Right cardiac atrium (tissue), 5 donors: ENCODE results near the gene PIN1. TPM values are rescaled to one million over a fixed set of nuclear protein-coding genes. Genes with fewer than 3 reads are reported as not detected.
"Not testable (repeated sequence)": the region's sequence is repeated elsewhere in the genome, so short reads cannot be mapped to it uniquely, and the experiment has no call there.

Experiments used
- ATAC-seq, 2 donors: fragments of 200-7000 bp; cut with Tn5 transposase; one replicate each; pipeline versions ENCODE4 v1.8.0 to v1.9.1; 2020; ENCODE audit warnings: moderate library complexity in 2 of 2, mild to moderate bottlenecking in 1 of 2
- DNase-seq, 3 donors: peaks; one replicate each; pipeline ENCODE4 v3.0.0-alpha.2; 2020
- H3K27ac ChIP-seq: one replicate; pipeline ENCODE4 v1.5.1; 2013; ENCODE audit warnings: mild to moderate bottlenecking, low read length, control low read depth, moderate library complexity
- H3K27me3 ChIP-seq: one replicate; pipeline ENCODE4 v1.6.1; 2013; ENCODE audit not compliant: control insufficient read depth, insufficient read depth
- H3K4me1 ChIP-seq: one replicate; pipeline ENCODE4 v1.6.1; 2013; ENCODE audit warnings: low read length; ENCODE audit not compliant: control insufficient read depth, insufficient read depth
- H3K4me3 ChIP-seq: one replicate; pipeline ENCODE4 v1.5.1; 2013; ENCODE audit warnings: low read length, control low read depth
- H3K9me3 ChIP-seq: one replicate; pipeline ENCODE4 v1.6.1; 2013; ENCODE audit warnings: low read length; ENCODE audit not compliant: control insufficient read depth
- WGBS: extraction: QIAGEN DNeasy Blood & Tissue Kit; methylation state at CpG from one replicate; pipeline ENCODE4 v1.1.7; 2013; 5-methylcytosine and 5-hydroxymethylcytosine counted together
- intact Hi-C, 4 donors: fragments of 100-400 bp; cut with DNase I; formaldehyde crosslinking; loops; one replicate each; pipeline versions ENCODE4 v1.11.0 to v1.14.0; 2022 to 2023
- polyA plus RNA-seq: library from polyadenylated mRNA; stranded (reverse); fragments of 200-250 nt; gene quantifications from one replicate; pipeline ENCODE4 v1.2.3, GENCODE V29; 2013
- total RNA-seq, 4 donors: library from RNA; stranded (reverse); fragmentation: NEBNext Ultra II Directional; extraction: Animal tissue kit (Norgen Biotek cat#: 25700); gene quantifications; one replicate each; pipeline ENCODE4 v1.2.1, GENCODE V29; 2021
- donor health status: healthy with polysubstance abuse.
- donor health status: DM: no; HTN: yes; CAD: no.
- donor health status: DM: no; HTN: no; CAD: no.
- donor health status: DM: no; HTN: yes; CAD: no; lungs with severe emphysema.
- donor health status: DM: yes; HTN: yes; CAD: no.

Gene PIN1
- total and polyA plus RNA-seq, 5 donors = 81.9 to 113 (median 92.5) TPM

DNA sequence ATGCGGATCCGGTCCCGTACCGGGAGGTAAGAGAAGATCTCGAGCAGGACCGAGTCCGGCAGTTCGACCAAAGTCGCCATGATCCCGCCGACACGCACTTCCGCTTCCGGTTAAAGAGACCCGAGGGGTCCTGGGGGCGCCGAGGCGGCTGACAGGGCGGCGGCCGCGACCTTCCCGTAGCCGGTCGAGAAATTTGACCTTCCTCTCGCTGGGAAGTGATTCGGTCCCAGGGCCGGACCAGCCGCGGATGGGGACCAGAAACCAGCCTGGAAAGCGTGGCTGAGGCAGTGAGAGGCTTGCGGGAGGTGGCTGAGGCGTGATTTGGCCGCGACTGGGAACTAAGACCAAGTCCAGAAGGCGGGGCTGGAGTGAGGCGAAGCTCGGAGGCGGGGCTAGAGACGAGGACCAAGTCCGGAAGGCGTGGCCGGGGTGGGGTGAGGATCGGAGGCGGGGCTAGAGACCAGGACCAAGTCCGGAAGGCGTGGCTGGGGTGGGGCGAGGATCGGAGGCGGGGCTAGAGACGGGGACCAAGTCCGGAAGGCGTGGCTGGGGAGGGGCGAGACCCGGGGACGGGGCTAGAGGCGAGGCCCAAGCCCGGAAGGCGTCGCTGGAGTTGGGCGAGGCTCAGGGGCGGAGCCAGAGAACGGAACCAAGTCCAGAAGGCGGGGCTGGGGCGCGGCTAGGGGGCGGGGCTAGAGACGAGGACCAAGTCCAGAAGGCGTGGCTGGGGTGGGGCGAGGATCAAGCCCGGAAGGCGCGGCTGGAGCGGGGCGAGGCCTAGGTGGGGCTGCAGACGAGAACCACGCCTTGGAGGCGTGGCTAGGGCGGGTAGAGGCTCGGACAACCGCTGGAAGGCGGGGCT is 16.2 kb upstream of the PIN1 start, which contains the start of gene FBXL12:
TSS of gene FBXL12 (minus strand) at position 346 of the 862 bp plus-strand sequence. CDS start at position 80, 266 bp downstream.
- Histone ChIP-seq H3K27me3 (no peaks in the 10 kb centered on the region), H3K9me3 (no peaks in the 10 kb centered on the region), H3K4me1 (peaks cover 2% of the 10 kb centered on the region), H3K4me3 (peak within 1 kb of the TSS; percentile 51), H3K27ac (peak within 1 kb of the TSS; percentile 91)
- peak; percentile 100 for DNase-seq
- ATAC-seq = peak; percentile 97
- WGBS = under 1% methylated on average over 82 of the region's 82 CpGs
- intact Hi-C loops = no loop called here

DNA sequence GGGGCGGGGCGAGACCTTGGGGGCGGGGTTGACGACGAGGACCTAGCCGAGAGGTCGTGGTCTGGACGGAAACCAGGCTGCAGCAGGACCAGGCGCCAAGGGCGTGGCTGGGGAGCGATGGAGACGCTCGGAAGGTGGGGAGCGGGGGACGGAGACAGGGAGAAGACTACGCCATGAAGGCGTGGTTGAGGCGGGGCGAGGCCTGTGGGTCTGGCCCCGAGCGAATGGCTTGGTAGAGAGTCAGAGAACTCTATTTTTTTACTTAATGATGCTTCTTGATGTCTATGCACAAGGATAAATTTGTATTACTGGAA is 15.6 kb upstream of the PIN1 start:
- no peaks in the 10 kb centered on the region for H3K27me3 ChIP-seq
- no peaks in the 10 kb centered on the region for H3K9me3 ChIP-seq
- DNase-seq (no peak), ATAC-seq (no peak)
- peaks cover 2% of the 10 kb centered on the region for H3K4me1 ChIP-seq
- H3K27ac ChIP-seq = peak overlapping the region; percentile 73
- 0% methylated on average over 21 of the region's 21 CpGs for WGBS
- intact Hi-C loops = no loop called here
- peak overlapping the region; percentile 25 for H3K4me3 ChIP-seq

DNA sequence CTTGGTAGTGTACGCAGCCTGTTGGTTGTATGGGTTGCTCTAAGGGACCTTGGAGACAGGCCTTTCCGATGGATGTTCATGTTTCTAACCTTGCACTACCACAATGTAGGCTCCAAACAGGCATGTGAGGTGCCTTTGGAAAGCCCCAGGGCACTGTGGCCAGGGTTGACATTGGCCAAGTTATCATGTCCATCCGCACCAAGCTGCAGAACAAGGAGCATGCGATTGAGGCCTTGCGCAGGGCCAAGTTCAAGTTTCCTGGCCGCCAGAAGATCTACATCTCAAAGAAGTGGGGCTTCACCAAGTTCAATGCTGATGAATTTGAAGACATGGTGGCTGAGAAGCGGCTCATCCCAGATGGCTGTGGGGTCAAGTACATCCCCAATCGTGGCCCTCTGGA is 15.1 kb upstream of the PIN1 start:
- H3K9me3 ChIP-seq, H3K4me3 ChIP-seq, H3K27me3 ChIP-seq, H3K4me1 ChIP-seq, intact Hi-C loops, ATAC-seq: not testable (repeated sequence)
- peak in 1 of 3 donors; percentile 65 for DNase-seq
- 93% methylated on average over 8 of the region's 8 CpGs for WGBS
- peak overlapping the region; percentile 73 for H3K27ac ChIP-seq

DNA sequence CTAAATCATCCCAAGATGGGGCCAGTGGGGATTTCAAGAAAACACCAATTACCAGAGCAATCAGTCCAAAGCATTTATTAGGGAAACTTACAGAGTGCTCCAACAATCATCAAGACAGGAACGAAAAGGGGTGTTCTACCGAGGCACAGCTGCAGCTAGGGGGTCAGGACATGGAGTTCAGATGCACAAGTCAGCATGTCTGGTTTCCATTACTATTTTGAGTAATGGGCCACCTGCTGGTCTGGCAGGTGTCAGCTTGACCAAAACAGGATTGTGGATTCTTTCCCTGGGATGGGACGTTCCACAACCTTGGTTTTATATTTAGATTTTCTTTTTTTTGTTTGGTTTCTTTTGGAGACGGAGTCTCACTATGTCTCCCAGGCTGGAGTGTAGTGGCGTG is 11.3 kb upstream of the PIN1 start:
- no peaks in the 10 kb centered on the region for H3K9me3 ChIP-seq
- H3K4me3 ChIP-seq = no peak overlapping the region
- DNase-seq (no peak), ATAC-seq (no peak)
- WGBS = 88% methylated on average over 5 of the region's 5 CpGs
- H3K27ac ChIP-seq = no peak overlapping the region
- no peaks in the 10 kb centered on the region for H3K27me3 ChIP-seq
- peaks cover 2% of the 10 kb centered on the region for H3K4me1 ChIP-seq
- intact Hi-C loops = no loop called here

DNA sequence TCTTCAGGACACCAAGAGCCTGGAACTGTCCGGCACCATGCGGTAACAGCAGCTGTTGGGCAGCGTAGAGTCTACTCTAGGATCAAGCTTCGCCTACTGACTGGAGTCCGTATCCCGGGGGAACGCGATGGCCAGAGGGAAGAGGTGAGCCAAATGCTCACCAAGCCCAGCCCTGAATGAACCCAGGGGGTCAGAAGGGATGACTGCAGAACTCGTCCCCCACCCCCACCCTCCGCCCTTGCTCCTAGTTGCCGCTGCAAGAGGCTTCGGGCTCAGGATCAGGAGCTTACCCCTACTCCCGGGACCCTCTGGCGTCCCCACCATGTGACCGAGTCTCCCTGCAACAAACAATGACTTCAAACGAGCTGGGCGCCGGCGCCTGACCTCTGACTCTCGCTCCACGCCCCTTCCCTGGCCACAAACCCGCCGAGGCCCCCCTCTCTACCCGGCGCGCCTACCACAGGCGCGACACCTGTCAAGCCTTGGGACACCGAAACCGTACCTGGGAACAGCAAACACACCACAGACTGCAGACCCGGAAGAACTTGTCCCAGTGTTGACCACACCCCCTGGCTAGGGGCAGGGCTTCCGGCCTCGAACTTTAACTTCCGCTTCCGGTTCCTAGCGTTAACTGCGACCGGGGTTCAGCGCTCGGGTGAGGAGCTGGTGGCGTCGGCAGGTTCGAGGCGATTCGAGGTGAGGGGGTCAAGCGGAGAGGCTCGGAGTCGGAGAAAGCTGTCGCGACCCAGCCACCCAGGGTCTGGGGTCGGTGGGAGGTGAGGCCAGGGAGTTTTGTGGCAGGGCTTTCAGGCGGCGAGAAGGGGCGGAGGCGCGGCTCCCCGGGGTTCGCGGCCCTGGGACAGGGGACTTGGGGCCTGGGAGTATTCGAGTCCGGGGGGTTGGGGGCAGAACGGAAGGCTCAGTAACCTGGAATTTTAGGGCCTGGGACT is 7.6 kb upstream of the PIN1 start, which contains the start of gene UBL5:
TSS of gene UBL5 (plus strand) at position 630 of the 950 bp plus-strand sequence. CDS start 420 bp downstream, outside the sequence.
- H3K9me3 ChIP-seq = no peaks in the 10 kb centered on the region
- under 1% methylated on average over 62 of the region's 62 CpGs for WGBS
- peak; percentile 85 to 95 (median 92) for DNase-seq
- H3K4me1 ChIP-seq = peaks cover 2% of the 10 kb centered on the region
- peak within 1 kb of the TSS; percentile 16 for H3K27ac ChIP-seq
- ATAC-seq = peak; percentile 95 to 97
- no peaks in the 10 kb centered on the region for H3K27me3 ChIP-seq
- H3K4me3 ChIP-seq = peak within 1 kb of the TSS; percentile 56
- intact Hi-C loops = no loop called here

DNA sequence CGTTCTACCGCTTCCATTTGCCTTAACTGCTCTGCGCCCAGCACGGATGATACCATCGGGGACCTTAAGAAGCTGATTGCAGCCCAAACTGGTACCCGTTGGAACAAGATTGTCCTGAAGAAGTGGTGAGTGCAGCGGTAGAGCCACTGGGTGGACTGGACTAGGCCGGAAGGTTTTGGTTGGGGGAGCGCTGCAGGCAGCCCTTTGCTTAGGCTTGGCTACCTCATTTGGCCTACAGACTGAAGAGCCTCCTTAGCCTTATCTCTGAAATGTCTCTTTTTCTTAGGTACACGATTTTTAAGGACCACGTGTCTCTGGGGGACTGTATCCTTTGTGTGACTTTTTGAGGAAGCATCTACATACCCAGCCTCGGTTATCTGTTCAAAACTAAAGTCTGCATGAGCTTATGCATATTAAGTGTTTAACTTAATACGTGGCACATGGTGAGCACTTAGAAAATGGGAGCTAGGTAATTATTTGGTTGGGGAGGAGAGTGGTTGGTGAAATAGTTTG is 6.5 kb upstream of the PIN1 start:
- H3K4me1 ChIP-seq = peaks cover 2% of the 10 kb centered on the region
- no peak for ATAC-seq
- H3K27me3 ChIP-seq = no peaks in the 10 kb centered on the region
- H3K27ac ChIP-seq = no peak overlapping the region
- 27% methylated on average over 13 of the region's 13 CpGs for WGBS
- peak overlapping the region; percentile 56 for H3K4me3 ChIP-seq
- intact Hi-C loops = no loop called here
- no peaks in the 10 kb centered on the region for H3K9me3 ChIP-seq
- DNase-seq = no peak

DNA sequence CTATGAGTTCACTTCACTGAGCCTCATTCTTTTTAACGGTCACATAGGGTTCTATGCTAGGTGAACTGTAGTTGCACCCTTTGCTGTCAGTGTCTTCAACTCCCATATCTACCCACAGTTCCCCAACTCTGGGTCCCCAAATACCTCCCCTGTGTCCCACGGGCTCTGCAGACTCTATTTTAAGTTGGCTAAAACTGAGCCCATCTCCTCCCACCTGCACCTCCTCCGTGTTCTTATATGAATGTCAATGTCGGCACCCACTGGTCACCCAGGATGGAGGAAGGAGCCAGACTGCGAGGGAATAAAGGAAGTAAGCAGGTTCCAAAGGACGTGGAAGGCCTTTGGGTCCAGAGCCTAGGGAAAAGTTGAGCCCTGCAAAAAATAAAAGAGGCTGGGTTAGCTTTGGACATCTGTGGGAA is 802 bp upstream of the PIN1 start:
- H3K9me3 ChIP-seq = no peaks in the 10 kb centered on the region
- H3K4me3 ChIP-seq = peak overlapping the region; percentile 76
- intact Hi-C loops = no loop called here
- 63% methylated on average over 6 of the region's 6 CpGs for WGBS
- H3K27ac ChIP-seq = no peak overlapping the region
- ATAC-seq = no peak
- no peak for DNase-seq
- H3K4me1 ChIP-seq = no peaks in the 10 kb centered on the region
- H3K27me3 ChIP-seq = no peaks in the 10 kb centered on the region

DNA sequence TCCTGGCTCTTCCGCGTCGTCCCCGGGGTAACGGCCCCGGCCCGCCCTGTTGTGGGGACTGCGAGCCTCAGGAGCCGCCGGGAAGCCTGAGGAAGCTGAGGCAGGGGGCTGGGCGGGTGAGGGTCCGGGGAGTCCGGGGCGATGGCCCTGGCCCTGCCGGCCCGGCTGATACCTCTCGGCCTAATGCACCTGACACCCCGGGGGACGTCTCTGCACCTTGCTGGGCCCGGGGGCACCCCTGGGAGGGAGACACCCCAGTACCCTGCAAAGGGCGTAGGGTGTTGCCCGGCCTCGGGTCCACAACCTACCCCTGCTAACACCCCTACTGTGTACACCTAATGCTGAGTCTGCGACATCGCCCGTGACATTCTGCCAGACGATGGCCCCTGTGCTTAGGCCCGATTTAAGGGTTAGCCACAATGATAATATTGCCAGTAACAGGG is 410 bp downstream of the PIN1 start:
- H3K27me3 ChIP-seq = no peaks in the 10 kb centered on the region
- intact Hi-C loops = no loop called here
- DNase-seq (peak in 2 of 3 donors; percentile 71 to 76), ATAC-seq (peak in 1 of 2 donors; percentile 32)
- no peak overlapping the region for H3K27ac ChIP-seq
- 3% methylated on average over 28 of the region's 28 CpGs for WGBS
- no peaks in the 10 kb centered on the region for H3K4me1 ChIP-seq
- no peaks in the 10 kb centered on the region for H3K9me3 ChIP-seq
- H3K4me3 ChIP-seq = peak overlapping the region; percentile 85

DNA sequence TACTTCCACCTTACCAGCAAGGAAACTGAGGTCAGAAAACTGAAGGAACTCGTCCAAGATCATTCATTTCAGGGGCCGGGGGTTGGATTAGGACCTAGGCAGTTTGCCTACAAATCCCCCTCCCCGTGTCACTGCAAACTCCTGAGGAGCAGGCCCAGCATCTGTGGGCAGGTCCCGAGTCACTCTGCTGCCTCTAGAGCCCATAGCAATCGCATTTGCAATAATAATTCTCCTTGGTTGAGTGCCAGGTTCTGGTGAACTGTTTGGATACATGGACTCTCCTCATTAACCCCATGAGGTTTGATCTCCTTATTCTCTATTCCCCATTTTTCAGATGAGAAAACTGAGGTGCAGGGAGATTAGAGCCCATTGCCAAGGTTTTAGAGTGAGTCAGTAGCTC is 903 bp downstream of the PIN1 start:
- WGBS = 7% methylated on average over 5 of the region's 5 CpGs
- H3K27me3 ChIP-seq = no peaks in the 10 kb centered on the region
- H3K9me3 ChIP-seq = no peaks in the 10 kb centered on the region
- ATAC-seq (no peak), DNase-seq (peak in 1 of 3 donors; percentile 36)
- H3K4me3 ChIP-seq = peak overlapping the region; percentile 85
- intact Hi-C loops = no loop called here
- H3K4me1 ChIP-seq = no peaks in the 10 kb centered on the region
- H3K27ac ChIP-seq = no peak overlapping the region

DNA sequence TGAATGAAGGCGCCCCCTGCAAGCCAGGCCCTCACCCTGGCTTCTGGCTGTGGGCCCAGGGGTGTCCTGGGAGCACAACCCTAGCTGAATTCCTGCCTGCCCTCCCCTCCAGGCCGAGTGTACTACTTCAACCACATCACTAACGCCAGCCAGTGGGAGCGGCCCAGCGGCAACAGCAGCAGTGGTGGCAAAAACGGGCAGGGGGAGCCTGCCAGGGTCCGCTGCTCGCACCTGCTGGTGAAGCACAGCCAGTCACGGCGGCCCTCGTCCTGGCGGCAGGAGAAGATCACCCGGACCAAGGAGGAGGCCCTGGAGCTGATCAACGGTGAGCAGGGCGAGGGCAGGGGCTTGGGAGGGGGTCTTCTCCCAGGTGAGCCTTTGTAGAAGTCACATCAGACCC is 3.2 kb downstream of the PIN1 start:
- Histone ChIP-seq H3K27me3 (no peaks in the 10 kb centered on the region), H3K4me3 (no peak overlapping the region), H3K9me3 (no peaks in the 10 kb centered on the region), H3K4me1 (no peaks in the 10 kb centered on the region), H3K27ac (no peak overlapping the region)
- ATAC-seq (no peak), DNase-seq (no peak)
- 92% methylated on average over 15 of the region's 15 CpGs for WGBS
- intact Hi-C loops = no loop called here
